Endodermal cell (in vitro differentiated cells): ENCODE results near the gene DLG2. TPM values are rescaled to one million over a fixed set of nuclear protein-coding genes. Genes with fewer than 3 reads are reported as not detected.

ENCODE experiments used
- DNase-seq: peaks from one replicate; pipeline ENCODE4 v3.0.0-alpha.2; 2017
- H3K27ac ChIP-seq: 2 replicates; pipeline ENCODE4 v1.5.1; 2013; ENCODE audit warnings: mild to moderate bottlenecking, low read depth, low read length, moderate library complexity
- H3K27me3 ChIP-seq: 2 replicates; pipeline ENCODE4 v1.6.1; 2013; ENCODE audit warnings: mild to moderate bottlenecking, low read length, moderate library complexity; ENCODE audit not compliant: insufficient read depth, control insufficient read depth, poor library complexity, severe bottlenecking
- H3K36me3 ChIP-seq: 2 replicates; pipeline ENCODE4 v1.7.0; 2013; ENCODE audit warnings: mild to moderate bottlenecking, low read length, moderate library complexity; ENCODE audit not compliant: control insufficient read depth, insufficient read depth
- H3K4me1 ChIP-seq: one replicate; pipeline ENCODE4 v1.7.0; 2013; ENCODE audit warnings: low read length; ENCODE audit not compliant: control insufficient read depth, insufficient read depth
- H3K4me3 ChIP-seq: 2 replicates; pipeline ENCODE4 v1.5.1; 2013; ENCODE audit warnings: mild to moderate bottlenecking, low read length, moderate library complexity
- H3K9ac ChIP-seq: 2 replicates; pipeline ENCODE4 v1.6.1; 2013; ENCODE audit warnings: mild to moderate bottlenecking, low read length, moderate library complexity; ENCODE audit not compliant: poor library complexity, severe bottlenecking; ENCODE audit errors: extremely low read depth
- H3K9me3 ChIP-seq: 2 replicates; pipeline ENCODE4 v1.6.1; 2013; ENCODE audit warnings: mild to moderate bottlenecking, low read length, moderate library complexity; ENCODE audit not compliant: control insufficient read depth
- H3K27ac Mint-ChIP-seq: 2 replicates; pipeline ENCODE4 v1.8.0; 2020; ENCODE audit warnings: mixed read lengths
- H3K27me3 Mint-ChIP-seq: 2 replicates; pipeline ENCODE4 v1.8.0; 2021; ENCODE audit warnings: mild to moderate bottlenecking, mixed read lengths; ENCODE audit not compliant: insufficient read depth
- H3K36me3 Mint-ChIP-seq: 2 replicates; pipeline ENCODE4 v1.8.0; 2020; ENCODE audit warnings: low read depth, mixed read lengths
- H3K4me1 Mint-ChIP-seq: 2 replicates; pipeline ENCODE4 v1.8.0; 2020; ENCODE audit warnings: mixed read lengths
- H3K4me3 Mint-ChIP-seq: 2 replicates; pipeline ENCODE4 v1.8.0; 2020; ENCODE audit warnings: mild to moderate bottlenecking, moderate library complexity, mixed read lengths
- H3K9me3 Mint-ChIP-seq: 2 replicates; pipeline ENCODE4 v1.8.0; 2020; ENCODE audit warnings: mild to moderate bottlenecking, mixed read lengths
- CTCF ChIP-seq: fragments of 200-600 bp; sonication (generic); conservative IDR thresholded peaks from 2 replicates; pipeline ENCODE4 v1.5.0; 2021; ENCODE audit warnings: antibody characterized with exemption, mild to moderate bottlenecking
- WGBS, 2 experiments: methylation state at CpG; one replicate each; pipeline versions ENCODE4 v1.1.5 to v1.1.7; 2013; ENCODE audit warnings: missing lambda C conversion rate in 2 of 2, mixed read lengths in 1 of 2; ENCODE audit not compliant: insufficient coverage in 1 of 2, insufficient read length in 1 of 2; 5-methylcytosine and 5-hydroxymethylcytosine counted together
- total RNA-seq, 2 donors: library from RNA; stranded (reverse); fragmentation: NEBNext Ultra II Directional in 1 of 2; extraction: Animal tissue kit (Norgen Biotek cat#: 25700) in 1 of 2; gene quantifications; 2 replicates in 1 of 2; 3 replicates in 1 of 2; pipeline ENCODE4 v1.2.1, GENCODE V29; 2021

DLG2 gene
- total RNA-seq, 2 donors from 2014 or later: 9.6 to 10.6 TPM

- no peak overlapping the region for H3K4me3 Mint-ChIP-seq
- Histone ChIP-seq H3K36me3 (no peaks in the 10 kb centered on the region), H3K9me3 (peaks cover 23% of the 10 kb centered on the region), H3K4me1 (no peaks in the 10 kb centered on the region), H3K27ac (no peak overlapping the region), H3K9ac (no peak overlapping the region), H3K27me3 (no peaks in the 10 kb centered on the region), H3K4me3 (no peak overlapping the region)
- no peaks in the 10 kb centered on the region for H3K27me3 Mint-ChIP-seq
- H3K36me3 Mint-ChIP-seq: peaks cover 2% of the 10 kb centered on the region
- H3K4me1 Mint-ChIP-seq: peaks cover 6% of the 10 kb centered on the region
- no peak for DNase-seq
- H3K27ac Mint-ChIP-seq: no peak overlapping the region
- peaks cover 12% of the 10 kb centered on the region for H3K9me3 Mint-ChIP-seq
- TF ChIP-seq CTCF: no peak
- WGBS, 2 experiments: 93 to 100% methylated on average over 1 to 6 of the region's 7 CpGs
Measured at GRCh38 chr11:85475660-85476517, 151.3 kb downstream of the DLG2 start.

- no peaks in the 10 kb centered on the region for H3K27me3 Mint-ChIP-seq
- no peak overlapping the region for H3K4me3 ChIP-seq
- peaks cover 27% of the 10 kb centered on the region for H3K9me3 ChIP-seq
- no peaks in the 10 kb centered on the region for H3K4me1 ChIP-seq
- H3K36me3 ChIP-seq: no peaks in the 10 kb centered on the region
- H3K9ac ChIP-seq: no peak overlapping the region
- 89 to 96% methylated on average over 3 to 6 of the region's 6 CpGs for WGBS, 2 experiments
- H3K4me3 Mint-ChIP-seq: no peak overlapping the region
- peaks cover 2% of the 10 kb centered on the region for H3K36me3 Mint-ChIP-seq
- H3K27me3 ChIP-seq: no peaks in the 10 kb centered on the region
- DNase-seq: no peak
- H3K27ac Mint-ChIP-seq: no peak overlapping the region
- H3K9me3 Mint-ChIP-seq: peaks cover 12% of the 10 kb centered on the region
- TF ChIP-seq CTCF: no peak
- H3K4me1 Mint-ChIP-seq: peaks cover 10% of the 10 kb centered on the region
- no peak overlapping the region for H3K27ac ChIP-seq
Measured at GRCh38 chr11:85472953-85473352, 154.2 kb downstream of the DLG2 start.

- Mint-ChIP-seq H3K36me3 (no peaks in the 10 kb centered on the region), H3K27ac (no peak overlapping the region), H3K4me3 (no peak overlapping the region)
Measured at GRCh38 chr11:85464283-85464682, 162.9 kb downstream of the DLG2 start.

More at GRCh38 chr11:85464283-85464682, 162.9 kb downstream of the DLG2 start:
- Mint-ChIP-seq H3K9me3 (peaks cover 4% of the 10 kb centered on the region), H3K4me1 (no peaks in the 10 kb centered on the region), H3K27me3 (no peaks in the 10 kb centered on the region)
- no peaks in the 10 kb centered on the region for H3K36me3 ChIP-seq
- peak; percentile 69 for TF ChIP-seq CTCF
- no peaks in the 10 kb centered on the region for H3K4me1 ChIP-seq
- no peak overlapping the region for H3K27ac ChIP-seq
- DNase-seq: peak; percentile 59
- H3K9ac ChIP-seq: no peak overlapping the region
- no peaks in the 10 kb centered on the region for H3K9me3 ChIP-seq
- 91% methylated on average over 2 of the region's 2 CpGs; no CpG with 5 or more reads in 1 of the 2 experiments for WGBS, 2 experiments
- H3K4me3 ChIP-seq: no peak overlapping the region
- no peaks in the 10 kb centered on the region for H3K27me3 ChIP-seq
